Smooth muscle cell (in vitro differentiated cells): ENCODE data around the gene NR4A1. TPM values are rescaled to one million over a fixed set of nuclear protein-coding genes. Genes with fewer than 3 reads are reported as not detected.

ENCODE experiments used
- DNase-seq: peaks from one replicate; lab custom pipeline; 2025; ENCODE audit not compliant: unreplicated experiment; lab: John Stamatoyannopoulos, UW
- H2AFZ ChIP-seq: fragments of 200-600 bp; sonication (generic); 2 replicates; pipeline ENCODE4 v1.6.0; 2016; ENCODE audit warnings: antibody characterized with exemption, low read depth, mild to moderate bottlenecking
- H3F3A ChIP-seq: fragments of 200-600 bp; sonication (generic); 2 replicates; pipeline ENCODE4 v1.6.0; 2017; ENCODE audit warnings: antibody characterized with exemption, low read depth
- H3K27ac ChIP-seq: fragments of 200-600 bp; sonication (generic); 2 replicates; pipeline ENCODE4 v1.5.1; 2016; ENCODE audit warnings: low read depth, mild to moderate bottlenecking
- H3K27me3 ChIP-seq: fragments of 200-600 bp; sonication (generic); 2 replicates; pipeline ENCODE4 v1.6.1; 2016; ENCODE audit warnings: low read depth, mild to moderate bottlenecking
- H3K36me3 ChIP-seq: fragments of 200-600 bp; sonication (generic); 2 replicates; pipeline ENCODE4 v1.5.1; 2016; ENCODE audit warnings: low read depth
- H3K4me1 ChIP-seq: fragments of 200-600 bp; sonication (generic); 2 replicates; pipeline ENCODE4 v1.5.1; 2016; ENCODE audit warnings: low read depth
- H3K4me2 ChIP-seq: fragments of 200-600 bp; sonication (generic); 2 replicates; pipeline ENCODE4 v1.6.0; 2016; ENCODE audit warnings: mild to moderate bottlenecking
- H3K4me3 ChIP-seq: fragments of 200-600 bp; sonication (generic); 2 replicates; pipeline ENCODE4 v1.5.1; 2016; ENCODE audit warnings: mild to moderate bottlenecking
- H3K79me2 ChIP-seq: fragments of 200-600 bp; sonication (generic); 2 replicates; pipeline ENCODE4 v1.6.0; 2016; ENCODE audit warnings: low read depth, mild to moderate bottlenecking
- H3K9ac ChIP-seq: fragments of 200-600 bp; sonication (generic); 2 replicates; pipeline ENCODE4 v1.6.0; 2016; ENCODE audit warnings: low read depth
- H3K9me3 ChIP-seq: fragments of 200-600 bp; sonication (generic); replicated peaks from 2 replicates; pipeline ENCODE4 v1.5.1; 2016; ENCODE audit warnings: low read depth
- H4K20me1 ChIP-seq: fragments of 200-600 bp; sonication (generic); 2 replicates; pipeline ENCODE4 v1.6.0; 2016; ENCODE audit warnings: low read depth
- WGBS: methylation state at CpG from one replicate; pipeline ENCODE4 v1.1.7; 2016; ENCODE audit warnings: low lambda C conversion rate; 5-methylcytosine and 5-hydroxymethylcytosine counted together
- polyA plus RNA-seq: library from polyadenylated mRNA; unstranded; fragments of >200 nt; fragmentation: Nextera tagmentation; extraction: Ambion mirVana; gene quantifications from 2 replicates; pipeline ENCODE4 v1.2.1, GENCODE V29; 2016
- total RNA-seq: library from RNA; depleted of rRNA; stranded (reverse); fragments of >200 nt; gene quantifications from 2 replicates; pipeline ENCODE4 v1.2.3, GENCODE V29; 2014
- TF ChIP-seq, protein P1 (sequence below): fragments of 200-600 bp; sonication (generic); IDR thresholded peaks from 2 replicates; pipeline ENCODE4 v1.5.1; 2017; ENCODE audit warnings: borderline replicate concordance, mild to moderate bottlenecking, antibody characterized with exemption; ENCODE audit not compliant: insufficient read depth, poor library complexity, severe bottlenecking

NR4A1 gene
- total and polyA plus RNA-seq, 2 experiments from 2014 or later, result 182 to 634 TPM

DNA sequence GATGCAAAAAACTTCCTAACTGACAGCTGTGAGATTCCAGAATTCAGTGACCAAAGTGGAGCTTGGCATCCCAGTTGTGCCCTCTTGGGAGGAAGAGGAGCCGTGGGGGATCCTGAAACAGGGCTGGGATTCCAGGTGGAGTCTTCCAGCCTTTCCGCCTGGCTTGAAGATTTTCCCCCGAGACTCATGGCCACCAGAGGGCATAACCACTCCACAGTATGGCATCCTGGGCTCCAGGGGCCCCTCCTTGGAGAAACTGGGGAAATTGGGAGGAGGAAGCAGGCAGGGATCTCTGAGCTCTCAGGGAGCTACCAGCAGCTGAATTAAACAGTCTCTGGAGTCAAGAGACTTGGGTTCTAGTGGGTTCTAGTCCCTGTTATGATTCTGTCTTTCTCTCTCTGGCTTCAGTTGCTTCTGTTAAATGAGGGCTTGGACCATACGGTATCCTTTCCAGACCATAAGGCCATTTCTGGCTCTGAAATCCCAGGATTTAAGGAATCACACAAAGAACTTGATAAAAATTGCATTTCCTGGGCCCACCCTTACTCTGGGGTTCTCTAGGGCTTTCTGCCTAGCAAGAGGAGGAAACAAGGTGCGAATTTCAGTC is 47.1 kb upstream of the NR4A1 start:
- Histone ChIP-seq H3K27me3 (no peaks in the 10 kb centered on the region), H3K9me3 (no peaks in the 10 kb centered on the region), H3K36me3 (no peaks in the 10 kb centered on the region), H3K79me2 (peaks cover 7% of the 10 kb centered on the region), H2AFZ (no peak overlapping the region), H3K4me3 (no peak overlapping the region), H4K20me1 (peaks cover 10% of the 10 kb centered on the region), H3K27ac (no peak overlapping the region), H3F3A (peaks cover 5% of the 10 kb centered on the region), H3K9ac (no peak overlapping the region), H3K4me1 (peaks cover 2% of the 10 kb centered on the region), H3K4me2 (no peak overlapping the region)
- WGBS, result 52% methylated on average over 5 of the region's 5 CpGs
- peak; percentile 20 for DNase-seq
- TF ChIP-seq, protein P1, sequence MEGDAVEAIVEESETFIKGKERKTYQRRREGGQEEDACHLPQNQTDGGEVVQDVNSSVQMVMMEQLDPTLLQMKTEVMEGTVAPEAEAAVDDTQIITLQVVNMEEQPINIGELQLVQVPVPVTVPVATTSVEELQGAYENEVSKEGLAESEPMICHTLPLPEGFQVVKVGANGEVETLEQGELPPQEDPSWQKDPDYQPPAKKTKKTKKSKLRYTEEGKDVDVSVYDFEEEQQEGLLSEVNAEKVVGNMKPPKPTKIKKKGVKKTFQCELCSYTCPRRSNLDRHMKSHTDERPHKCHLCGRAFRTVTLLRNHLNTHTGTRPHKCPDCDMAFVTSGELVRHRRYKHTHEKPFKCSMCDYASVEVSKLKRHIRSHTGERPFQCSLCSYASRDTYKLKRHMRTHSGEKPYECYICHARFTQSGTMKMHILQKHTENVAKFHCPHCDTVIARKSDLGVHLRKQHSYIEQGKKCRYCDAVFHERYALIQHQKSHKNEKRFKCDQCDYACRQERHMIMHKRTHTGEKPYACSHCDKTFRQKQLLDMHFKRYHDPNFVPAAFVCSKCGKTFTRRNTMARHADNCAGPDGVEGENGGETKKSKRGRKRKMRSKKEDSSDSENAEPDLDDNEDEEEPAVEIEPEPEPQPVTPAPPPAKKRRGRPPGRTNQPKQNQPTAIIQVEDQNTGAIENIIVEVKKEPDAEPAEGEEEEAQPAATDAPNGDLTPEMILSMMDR, result peak; percentile 62

DNA sequence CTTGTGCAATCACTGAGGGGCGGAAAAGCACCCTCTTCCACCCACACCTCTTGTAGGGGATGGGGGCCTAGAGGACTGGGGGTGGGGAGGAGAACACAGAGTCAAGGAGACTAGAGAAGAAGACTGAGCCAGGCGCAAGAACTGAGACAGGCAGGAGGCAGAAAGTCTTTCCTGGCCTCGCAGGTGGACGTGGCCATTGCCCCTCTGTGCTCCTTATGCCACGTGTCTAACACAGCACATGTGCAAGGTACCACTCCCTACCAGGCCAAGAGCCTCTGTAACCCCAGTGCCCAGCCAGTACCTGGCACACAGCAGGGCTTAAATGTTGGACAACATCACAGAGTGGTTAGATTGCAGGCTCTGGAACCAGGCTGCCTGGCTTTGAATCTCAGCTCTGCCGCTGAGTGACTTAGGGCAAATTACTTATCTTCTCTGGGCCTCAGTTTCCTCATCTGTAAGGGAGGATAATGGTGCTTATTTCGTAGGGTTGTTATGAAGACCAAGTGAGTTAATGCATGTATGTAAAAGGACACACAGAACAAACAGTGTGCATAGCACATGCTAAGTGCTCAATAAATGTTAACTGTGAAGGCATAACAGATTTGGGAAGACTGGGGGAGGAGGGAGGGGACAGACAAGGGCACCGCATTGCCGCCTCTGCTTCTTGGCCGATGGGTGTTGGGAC is 45.9 kb upstream of the NR4A1 start:
- Histone ChIP-seq H3F3A (peaks cover 13% of the 10 kb centered on the region), H4K20me1 (peaks cover 10% of the 10 kb centered on the region), H3K27ac (no peak overlapping the region), H3K4me3 (no peak overlapping the region), H3K79me2 (peaks cover 7% of the 10 kb centered on the region), H2AFZ (no peak overlapping the region), H3K27me3 (no peaks in the 10 kb centered on the region), H3K9ac (no peak overlapping the region), H3K9me3 (no peaks in the 10 kb centered on the region), H3K4me1 (peaks cover 13% of the 10 kb centered on the region), H3K36me3 (no peaks in the 10 kb centered on the region), H3K4me2 (no peak overlapping the region)
- TF ChIP-seq, protein P1, result no peak
- 80% methylated on average over 10 of the region's 10 CpGs for WGBS
- DNase-seq, result no peak

DNA sequence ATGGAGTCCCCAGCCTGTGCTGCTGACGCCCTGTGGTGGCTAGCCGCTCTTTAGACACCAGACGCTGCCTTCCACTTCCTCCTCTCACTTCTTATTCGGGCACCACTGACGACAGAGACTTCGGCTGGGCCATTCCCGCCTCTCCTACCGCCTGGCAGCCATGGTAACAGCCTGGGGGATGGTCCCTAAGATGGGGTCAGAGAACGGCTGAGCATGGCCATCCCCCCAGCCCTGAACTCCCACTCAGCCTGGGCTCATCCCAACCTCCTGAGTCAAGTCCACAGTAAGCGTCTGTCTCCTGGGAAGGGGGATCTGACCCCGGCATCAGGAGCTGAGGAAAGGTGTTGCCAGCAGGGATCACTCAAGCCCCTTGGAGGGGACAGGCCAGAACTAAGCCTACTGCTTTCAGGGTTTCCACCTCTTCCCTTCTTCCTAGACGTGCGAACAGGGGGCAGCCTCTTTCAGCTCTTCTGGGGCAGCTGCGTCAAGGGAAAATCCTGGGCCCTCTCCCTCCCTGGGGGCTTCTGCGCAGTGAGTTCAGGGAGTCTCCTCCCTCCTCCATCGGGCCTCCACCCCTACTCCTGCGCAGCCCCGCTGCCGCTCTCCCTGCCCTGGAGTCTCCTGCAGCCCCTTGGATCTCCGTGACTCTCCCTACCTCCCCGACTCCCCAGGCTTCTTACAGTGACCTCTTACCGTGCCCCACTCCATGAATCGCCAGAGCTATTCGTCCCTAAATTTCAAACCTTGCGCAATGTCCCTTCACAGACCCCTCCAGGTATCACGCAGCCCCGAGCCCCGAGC is 45.1 kb upstream of the NR4A1 start:
- TF ChIP-seq, protein P1, result no peak
- Histone ChIP-seq H3K79me2 (peaks cover 7% of the 10 kb centered on the region), H3K27me3 (no peaks in the 10 kb centered on the region), H4K20me1 (peaks cover 10% of the 10 kb centered on the region), H3K27ac (peak overlapping the region; percentile 30), H3K4me1 (peaks cover 20% of the 10 kb centered on the region), H3K9me3 (no peaks in the 10 kb centered on the region), H3K4me3 (peak overlapping the region; percentile 84), H3K9ac (peak overlapping the region; percentile 8), H2AFZ (no peak overlapping the region), H3K4me2 (peak overlapping the region; percentile 98), H3K36me3 (no peaks in the 10 kb centered on the region), H3F3A (peaks cover 13% of the 10 kb centered on the region)
- peak; percentile 49 for DNase-seq
- 9% methylated on average over 27 of the region's 28 CpGs for WGBS
